Measurements from ENCODE around the gene CHCHD3.

DNA sequence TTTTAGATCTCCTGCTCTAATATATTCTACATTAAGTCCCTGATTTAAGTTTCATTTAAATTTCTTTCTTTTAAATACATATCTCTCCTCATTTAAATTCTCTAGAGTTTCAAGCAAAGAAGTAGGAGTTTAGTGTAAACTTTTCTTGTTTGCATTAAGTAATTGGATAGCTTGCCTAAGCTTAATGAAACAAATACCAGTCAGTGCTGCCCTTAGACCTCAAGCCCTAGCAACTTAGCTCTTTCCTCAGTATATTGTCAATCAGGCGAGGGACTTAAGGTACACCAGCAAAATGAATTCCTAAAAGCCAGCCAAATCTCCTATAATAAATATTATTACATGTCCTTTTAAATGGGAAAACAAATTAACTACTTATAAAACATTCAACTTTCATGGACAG is 101.5 kb downstream of the CHCHD3 start:
- no peak for TF ChIP-seq POLR2A (IDR thresholded peaks at IDR 0.05)
- TF ChIP-seq, protein P1, sequence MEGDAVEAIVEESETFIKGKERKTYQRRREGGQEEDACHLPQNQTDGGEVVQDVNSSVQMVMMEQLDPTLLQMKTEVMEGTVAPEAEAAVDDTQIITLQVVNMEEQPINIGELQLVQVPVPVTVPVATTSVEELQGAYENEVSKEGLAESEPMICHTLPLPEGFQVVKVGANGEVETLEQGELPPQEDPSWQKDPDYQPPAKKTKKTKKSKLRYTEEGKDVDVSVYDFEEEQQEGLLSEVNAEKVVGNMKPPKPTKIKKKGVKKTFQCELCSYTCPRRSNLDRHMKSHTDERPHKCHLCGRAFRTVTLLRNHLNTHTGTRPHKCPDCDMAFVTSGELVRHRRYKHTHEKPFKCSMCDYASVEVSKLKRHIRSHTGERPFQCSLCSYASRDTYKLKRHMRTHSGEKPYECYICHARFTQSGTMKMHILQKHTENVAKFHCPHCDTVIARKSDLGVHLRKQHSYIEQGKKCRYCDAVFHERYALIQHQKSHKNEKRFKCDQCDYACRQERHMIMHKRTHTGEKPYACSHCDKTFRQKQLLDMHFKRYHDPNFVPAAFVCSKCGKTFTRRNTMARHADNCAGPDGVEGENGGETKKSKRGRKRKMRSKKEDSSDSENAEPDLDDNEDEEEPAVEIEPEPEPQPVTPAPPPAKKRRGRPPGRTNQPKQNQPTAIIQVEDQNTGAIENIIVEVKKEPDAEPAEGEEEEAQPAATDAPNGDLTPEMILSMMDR (IDR thresholded peaks at IDR 0.05) = no peak
